Keratinocyte (primary cell): ENCODE results near the gene PLBD2. TPM values are rescaled to one million over a fixed set of nuclear protein-coding genes. Genes with fewer than 3 reads are reported as not detected.

ENCODE experiments used
- DNase-seq: peaks from one replicate; pipeline ENCODE4 v3.0.0-alpha.2; 2011; ENCODE audit warnings: low read depth, missing footprints, low spot score
- FAIRE-seq: peaks from 2 replicates; lab custom pipeline; 2011; peaks lifted over from hg19 to GRCh38; lab: Jason Lieb, UNC
- H2AFZ ChIP-seq: 2 replicates; pipeline ENCODE4 v1.6.0; 2012; ENCODE audit warnings: low read length, control low read depth, inconsistent platforms; ENCODE audit not compliant: control insufficient read depth
- H3K27ac ChIP-seq: 2 replicates; pipeline ENCODE4 v1.5.1; 2011; ENCODE audit warnings: low read length; ENCODE audit not compliant: control insufficient read depth, insufficient read depth
- H3K27me3 ChIP-seq: 3 replicates; pipeline ENCODE4 v1.6.0; 2011; ENCODE audit warnings: low read length; ENCODE audit not compliant: control insufficient read depth, insufficient read depth; ENCODE audit errors: extremely low read depth
- H3K36me3 ChIP-seq, 2 experiments: 2 replicates in 1 of 2; 3 replicates in 1 of 2; pipeline ENCODE4 v1.5.1; 2011; ENCODE audit warnings: low read length in 2 of 2, mild to moderate bottlenecking in 1 of 2; ENCODE audit not compliant: control insufficient read depth in 2 of 2, insufficient read depth in 2 of 2; ENCODE audit errors: extremely low read depth in 1 of 2
- H3K4me1 ChIP-seq: 3 replicates; pipeline ENCODE4 v1.5.1; 2011; ENCODE audit warnings: low read length; ENCODE audit not compliant: control insufficient read depth, insufficient read depth; ENCODE audit errors: extremely low read depth
- H3K4me2 ChIP-seq: 3 replicates; pipeline ENCODE4 v1.6.0; 2011; ENCODE audit warnings: low read depth, low read length; ENCODE audit not compliant: control insufficient read depth, insufficient read depth; ENCODE audit errors: extremely low read depth
- H3K4me3 ChIP-seq, 3 experiments: fragments of 200-600 bp in 1 of 3; sonication (generic) in 1 of 3; 2 replicates in 2 of 3; 3 replicates in 1 of 3; pipeline ENCODE4 v1.5.1; 2011 to 2016; ENCODE audit warnings: low read length in 3 of 3, mild to moderate bottlenecking in 3 of 3, control low read depth in 2 of 3, inconsistent platforms in 1 of 3, low read depth in 1 of 3, mixed read lengths in 1 of 3, mixed run types in 1 of 3, moderate library complexity in 1 of 3; ENCODE audit not compliant: control insufficient read depth in 2 of 3, insufficient read depth in 2 of 3; ENCODE audit errors: extremely low read depth in 1 of 3
- H3K79me2 ChIP-seq: 2 replicates; pipeline ENCODE4 v1.6.0; 2012; ENCODE audit warnings: low read length; ENCODE audit not compliant: control insufficient read depth, insufficient read depth
- H3K9ac ChIP-seq: 3 replicates; pipeline ENCODE4 v1.6.0; 2011; ENCODE audit warnings: low read length; ENCODE audit not compliant: control insufficient read depth, insufficient read depth; ENCODE audit errors: extremely low read depth
- H3K9me1 ChIP-seq: 3 replicates; pipeline ENCODE4 v1.6.0; 2011; ENCODE audit warnings: low read length; ENCODE audit not compliant: control insufficient read depth, insufficient read depth; ENCODE audit errors: extremely low read depth
- H3K9me3 ChIP-seq: 2 replicates; pipeline ENCODE4 v1.5.1; 2012; ENCODE audit warnings: low read depth, low read length; ENCODE audit not compliant: control insufficient read depth
- H4K20me1 ChIP-seq: 3 replicates; pipeline ENCODE4 v1.6.0; 2011; ENCODE audit warnings: low read length; ENCODE audit not compliant: control insufficient read depth, insufficient read depth; ENCODE audit errors: extremely low read depth
- EZH2 ChIP-seq: IDR thresholded peaks from one replicate; pipeline ENCODE4 v1.6.1; 2012; ENCODE audit warnings: inconsistent platforms, mild to moderate bottlenecking, low read length, moderate library complexity
- dilution Hi-C: fragments of 300-500 bp; cut with MboI; formaldehyde crosslinking; loops from one replicate; pipeline ENCODE4 v1.7.0; 2020; ENCODE audit warnings: low sequenced_read_pairs; ENCODE audit not compliant: extremely low pct_ligation_motif_present
- polyA plus RNA-seq, 5 experiments: library from polyadenylated mRNA; depleted of rRNA in 3 of 5; stranded (reverse) in 3 of 5; stranded (forward) in 1 of 5; unstranded in 1 of 5; fragments of >200 nt; gene quantifications; 1 replicate in 1 of 5; 2 replicates in 3 of 5; 3 replicates in 1 of 5; pipeline versions ENCODE4 v1.2.1 to v1.2.3, GENCODE V29; 2011 to 2012; ENCODE audit warnings: missing spikeins in 2 of 5, low read depth in 1 of 5, low replicate concordance in 1 of 5
- TF ChIP-seq, protein P1 (sequence below), 3 experiments: IDR thresholded peaks in 1 of 3; conservative IDR thresholded peaks in 1 of 3; optimal IDR thresholded peaks in 1 of 3; 2 replicates in 2 of 3; 3 replicates in 1 of 3; pipeline versions ENCODE3 to v1.5.1; 2011; ENCODE audit warnings: low read length in 3 of 3, mild to moderate bottlenecking in 3 of 3, moderate library complexity in 2 of 3, control low read depth in 1 of 3, inconsistent platforms in 1 of 3; ENCODE audit not compliant: insufficient read depth in 2 of 3; ENCODE audit errors: extremely low read depth in 1 of 3

Gene PLBD2
- polyA plus RNA-seq, 1 donor (not counting 4 experiments of a cell fraction or from before 2014, with no cell fraction given), result 12.9 TPM

DNA sequence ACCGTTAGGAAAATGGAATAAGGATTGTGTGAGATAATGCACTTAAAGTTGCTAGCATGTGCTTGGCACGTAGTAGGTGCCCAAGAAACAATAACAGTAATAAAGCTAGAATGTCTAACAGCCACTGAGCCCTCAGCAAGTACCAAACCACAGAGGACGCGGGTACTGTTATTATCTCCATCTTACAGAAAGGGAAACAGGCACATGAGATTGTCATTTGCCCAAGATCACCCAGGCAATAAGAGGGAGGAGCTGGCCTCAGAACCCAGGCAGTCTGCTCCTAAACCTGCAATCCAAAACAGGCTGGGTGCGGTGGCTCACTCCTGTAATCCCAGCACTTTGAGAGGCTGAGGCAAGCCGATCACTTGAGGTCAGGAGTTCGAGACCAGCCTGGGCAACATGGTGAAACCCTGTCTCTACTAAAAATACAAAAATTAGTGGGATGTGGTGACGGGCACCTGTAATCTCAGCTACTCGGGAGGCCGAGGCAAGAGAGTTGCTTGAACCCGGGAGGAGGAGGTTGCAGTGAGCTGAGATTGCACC is 50.4 kb downstream of the PLBD2 start:
- Histone ChIP-seq H4K20me1 (no peaks in the 10 kb centered on the region), H3K9ac (no peak overlapping the region), H3K36me3 (no peaks in the 10 kb centered on the region), H2AFZ (no peak overlapping the region), H3K79me2 (no peaks in the 10 kb centered on the region), H3K27me3 (no peaks in the 10 kb centered on the region), H3K27ac (no peak overlapping the region), H3K4me2 (no peak overlapping the region), H3K9me3 (no peaks in the 10 kb centered on the region), H3K9me1 (no peaks in the 10 kb centered on the region), H3K4me3 (no peak overlapping the region), H3K4me1 (no peaks in the 10 kb centered on the region)
- DNase-seq, result no peak
- dilution Hi-C loops, result no loop called here
- TF ChIP-seq, protein P1, sequence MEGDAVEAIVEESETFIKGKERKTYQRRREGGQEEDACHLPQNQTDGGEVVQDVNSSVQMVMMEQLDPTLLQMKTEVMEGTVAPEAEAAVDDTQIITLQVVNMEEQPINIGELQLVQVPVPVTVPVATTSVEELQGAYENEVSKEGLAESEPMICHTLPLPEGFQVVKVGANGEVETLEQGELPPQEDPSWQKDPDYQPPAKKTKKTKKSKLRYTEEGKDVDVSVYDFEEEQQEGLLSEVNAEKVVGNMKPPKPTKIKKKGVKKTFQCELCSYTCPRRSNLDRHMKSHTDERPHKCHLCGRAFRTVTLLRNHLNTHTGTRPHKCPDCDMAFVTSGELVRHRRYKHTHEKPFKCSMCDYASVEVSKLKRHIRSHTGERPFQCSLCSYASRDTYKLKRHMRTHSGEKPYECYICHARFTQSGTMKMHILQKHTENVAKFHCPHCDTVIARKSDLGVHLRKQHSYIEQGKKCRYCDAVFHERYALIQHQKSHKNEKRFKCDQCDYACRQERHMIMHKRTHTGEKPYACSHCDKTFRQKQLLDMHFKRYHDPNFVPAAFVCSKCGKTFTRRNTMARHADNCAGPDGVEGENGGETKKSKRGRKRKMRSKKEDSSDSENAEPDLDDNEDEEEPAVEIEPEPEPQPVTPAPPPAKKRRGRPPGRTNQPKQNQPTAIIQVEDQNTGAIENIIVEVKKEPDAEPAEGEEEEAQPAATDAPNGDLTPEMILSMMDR (optimal IDR thresholded peaks at IDR 0.05 in 1 of 3, IDR thresholded peaks at IDR 0.05 in 1 of 3, conservative IDR thresholded peaks at IDR 0.05 in 1 of 3; ENCODE audit: extremely low read depth in 1 of 3, insufficient read depth in 2 of 3, low read length in 3 of 3), result no peak
- no peak for TF ChIP-seq EZH2
- FAIRE-seq, result no peak

DNA sequence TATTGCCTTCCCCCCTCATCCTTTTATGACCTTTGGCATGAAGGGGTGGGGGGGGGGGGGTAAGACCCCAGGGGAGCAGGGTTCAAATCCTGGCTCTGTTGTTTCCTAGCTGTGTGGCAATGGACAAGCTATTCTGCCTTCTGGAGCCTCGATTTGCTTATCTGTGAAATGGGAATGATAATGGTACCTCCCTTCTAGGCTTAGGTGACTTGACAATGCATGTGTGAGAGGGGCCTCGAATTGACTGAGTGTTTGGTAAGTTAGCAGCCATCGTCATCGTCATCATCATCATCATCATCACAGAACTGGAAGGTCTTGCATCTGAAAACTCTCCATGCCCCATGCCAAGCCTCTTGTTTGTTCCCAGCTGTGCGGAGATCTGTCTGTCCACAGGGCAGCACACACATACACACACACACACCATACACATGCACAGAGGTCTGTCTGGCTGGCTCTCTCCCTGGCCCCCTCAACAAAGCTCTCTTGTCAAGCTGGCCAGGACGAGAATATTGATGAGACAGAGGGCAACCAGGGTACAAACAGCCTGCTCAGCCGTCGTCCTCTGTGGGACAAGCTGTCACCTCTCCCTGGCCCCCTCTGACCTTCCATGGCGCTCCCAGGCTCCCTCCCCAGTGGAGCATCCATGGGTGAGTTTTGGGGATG is 51.2 kb downstream of the PLBD2 start:
- H3K27ac ChIP-seq, result no peak overlapping the region
- no peaks in the 10 kb centered on the region for H3K4me1 ChIP-seq
- dilution Hi-C loops, result no loop called here
- no peak for TF ChIP-seq EZH2
- TF ChIP-seq, protein P1 (optimal IDR thresholded peaks at IDR 0.05 in 1 of 3, IDR thresholded peaks at IDR 0.05 in 1 of 3, conservative IDR thresholded peaks at IDR 0.05 in 1 of 3; ENCODE audit: extremely low read depth in 1 of 3, insufficient read depth in 2 of 3, low read length in 3 of 3), result no peak
- no peak overlapping the region for H3K9ac ChIP-seq
- H3K4me2 ChIP-seq, result no peak overlapping the region
- peaks cover under 1% of the 10 kb centered on the region for H3K27me3 ChIP-seq
- no peak overlapping the region for H2AFZ ChIP-seq
- DNase-seq (no peak), FAIRE-seq (no peak)
- H4K20me1 ChIP-seq, result no peaks in the 10 kb centered on the region
- H3K9me1 ChIP-seq, result no peaks in the 10 kb centered on the region
- no peak overlapping the region for H3K4me3 ChIP-seq
- no peaks in the 10 kb centered on the region for H3K9me3 ChIP-seq
- H3K79me2 ChIP-seq, result no peaks in the 10 kb centered on the region
- no peaks in the 10 kb centered on the region for H3K36me3 ChIP-seq
